Uterus (tissue), 4 donors: ENCODE measurements around the gene APOBEC3H. TPM values are rescaled to one million over a fixed set of nuclear protein-coding genes. Genes with fewer than 3 reads are reported as not detected.

Experiments
- DNase-seq, 2 donors: peaks; one replicate each; pipeline ENCODE4 v3.0.0-alpha.2; 2019 to 2020
- H3K27ac ChIP-seq, 2 donors: fragments of 200-600 bp; sonication (generic); 1 replicate in 1 of 2; 2 replicates in 1 of 2; pipeline ENCODE4 v1.5.1; 2016 to 2018
- H3K27me3 ChIP-seq, 2 donors: fragments of 200-600 bp; sonication (generic); one replicate each; pipeline ENCODE4 v1.5.1; 2018 to 2019; ENCODE audit warnings: control low read depth in 1 of 2
- H3K36me3 ChIP-seq, 2 donors: fragments of 200-600 bp; sonication (generic); one replicate each; pipeline ENCODE4 v1.5.1; 2019; ENCODE audit warnings: control low read depth in 1 of 2
- H3K4me1 ChIP-seq, 2 donors: fragments of 200-600 bp; sonication (generic); one replicate each; pipeline ENCODE4 v1.5.1; 2018 to 2019; ENCODE audit warnings: control low read depth in 1 of 2
- H3K4me3 ChIP-seq, 2 donors: fragments of 200-600 bp; sonication (generic); 1 replicate in 1 of 2; 2 replicates in 1 of 2; pipeline ENCODE4 v1.5.1; 2018 to 2019; ENCODE audit warnings: mild to moderate bottlenecking in 1 of 2
- H3K9me3 ChIP-seq, 2 donors: fragments of 200-600 bp; sonication (generic); one replicate each; pipeline ENCODE4 v1.5.1; 2019; ENCODE audit warnings: control low read depth in 1 of 2
- POLR2A ChIP-seq, 2 donors: fragments of 450-650 bp; IDR thresholded peaks; one replicate each; pipeline ENCODE4 v1.6.1; 2016; ENCODE audit warnings: antibody characterized with exemption in 2 of 2, mild to moderate bottlenecking in 1 of 2, moderate library complexity in 1 of 2
- intact Hi-C: fragments of 100-400 bp; cut with DNase I; formaldehyde crosslinking; loops from one replicate; pipeline ENCODE4 v1.15.1; 2023; ENCODE audit warnings: low total_unique reads
- total RNA-seq, 4 donors: library from RNA; depleted of rRNA in 3 of 4; stranded (reverse); fragments of >200 nt in 3 of 4; gene quantifications; one replicate each; pipeline versions ENCODE4 v1.1.0 to v1.2.4, GENCODE V29; 2014 to 2023
- TF ChIP-seq, protein P1 (sequence below), 4 experiments: fragments of 200-600 bp in 2 of 4; fragments of 450-650 bp in 2 of 4; sonication (generic) in 2 of 4; IDR thresholded peaks; one replicate each; pipeline ENCODE4 v1.5.1; 2016 to 2019; ENCODE audit warnings: antibody characterized with exemption in 4 of 4, mild to moderate bottlenecking in 2 of 4, moderate library complexity in 1 of 4
- donor health status: DM: yes; HTN: yes; CAD: no.

Gene APOBEC3H
- total RNA-seq, 4 donors from 2014 or later: 0.69 TPM; not detected in 3

DNA sequence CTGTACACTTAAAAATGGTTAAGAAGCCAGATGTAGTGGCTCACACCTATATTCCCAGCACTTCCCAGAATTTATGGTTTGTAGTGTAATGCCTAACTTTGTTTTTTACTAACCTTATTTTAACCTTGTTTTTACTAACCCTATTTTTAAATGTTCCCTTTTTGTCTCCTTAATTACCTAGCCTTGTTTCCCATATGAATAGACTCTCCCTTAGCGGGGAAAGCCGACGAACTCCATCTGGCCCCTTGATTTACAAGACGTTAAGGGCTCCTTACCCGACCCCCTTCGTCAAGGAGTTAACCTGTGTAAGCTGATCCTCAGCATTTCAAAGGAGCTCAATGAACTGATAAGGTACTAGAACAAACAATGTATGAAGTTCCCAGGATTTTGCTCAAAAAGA lies 17.1 kb downstream of the APOBEC3H start:
- Histone ChIP-seq H3K9me3 (no peaks in the 10 kb centered on the region), H3K27me3 (peaks cover 0 to 5% of the 10 kb centered on the region in 2 donors), H3K36me3 (no peaks in the 10 kb centered on the region), H3K27ac (no peak overlapping the region), H3K4me3 (no peak overlapping the region), H3K4me1 (no peaks in the 10 kb centered on the region)
- TF ChIP-seq POLR2A (IDR thresholded peaks at IDR 0.05): no peak
- TF ChIP-seq, protein P1, sequence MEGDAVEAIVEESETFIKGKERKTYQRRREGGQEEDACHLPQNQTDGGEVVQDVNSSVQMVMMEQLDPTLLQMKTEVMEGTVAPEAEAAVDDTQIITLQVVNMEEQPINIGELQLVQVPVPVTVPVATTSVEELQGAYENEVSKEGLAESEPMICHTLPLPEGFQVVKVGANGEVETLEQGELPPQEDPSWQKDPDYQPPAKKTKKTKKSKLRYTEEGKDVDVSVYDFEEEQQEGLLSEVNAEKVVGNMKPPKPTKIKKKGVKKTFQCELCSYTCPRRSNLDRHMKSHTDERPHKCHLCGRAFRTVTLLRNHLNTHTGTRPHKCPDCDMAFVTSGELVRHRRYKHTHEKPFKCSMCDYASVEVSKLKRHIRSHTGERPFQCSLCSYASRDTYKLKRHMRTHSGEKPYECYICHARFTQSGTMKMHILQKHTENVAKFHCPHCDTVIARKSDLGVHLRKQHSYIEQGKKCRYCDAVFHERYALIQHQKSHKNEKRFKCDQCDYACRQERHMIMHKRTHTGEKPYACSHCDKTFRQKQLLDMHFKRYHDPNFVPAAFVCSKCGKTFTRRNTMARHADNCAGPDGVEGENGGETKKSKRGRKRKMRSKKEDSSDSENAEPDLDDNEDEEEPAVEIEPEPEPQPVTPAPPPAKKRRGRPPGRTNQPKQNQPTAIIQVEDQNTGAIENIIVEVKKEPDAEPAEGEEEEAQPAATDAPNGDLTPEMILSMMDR (IDR thresholded peaks at IDR 0.05): no peak
- intact Hi-C loops: no loop called here
- DNase-seq: no peak

DNA sequence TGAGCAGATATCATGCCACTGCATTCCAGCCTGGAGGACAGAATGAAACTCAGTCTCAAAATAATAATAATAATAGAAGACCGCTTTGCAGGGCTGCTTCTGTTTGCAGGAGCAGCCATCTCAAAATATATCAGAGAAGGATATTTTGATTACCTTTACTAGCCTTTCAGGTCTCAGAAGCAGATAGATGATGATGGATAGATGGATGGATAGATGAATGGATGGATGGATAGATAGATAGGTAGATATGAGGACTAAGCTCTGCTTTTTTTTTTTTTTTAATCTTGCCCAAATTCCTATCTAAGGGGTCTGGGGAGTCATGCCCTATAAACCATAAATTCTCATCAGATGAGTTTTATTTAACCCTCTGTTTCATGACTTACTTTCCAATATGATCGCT lies 18.5 kb downstream of the APOBEC3H start:
- intact Hi-C loops: no loop called here

DNA sequence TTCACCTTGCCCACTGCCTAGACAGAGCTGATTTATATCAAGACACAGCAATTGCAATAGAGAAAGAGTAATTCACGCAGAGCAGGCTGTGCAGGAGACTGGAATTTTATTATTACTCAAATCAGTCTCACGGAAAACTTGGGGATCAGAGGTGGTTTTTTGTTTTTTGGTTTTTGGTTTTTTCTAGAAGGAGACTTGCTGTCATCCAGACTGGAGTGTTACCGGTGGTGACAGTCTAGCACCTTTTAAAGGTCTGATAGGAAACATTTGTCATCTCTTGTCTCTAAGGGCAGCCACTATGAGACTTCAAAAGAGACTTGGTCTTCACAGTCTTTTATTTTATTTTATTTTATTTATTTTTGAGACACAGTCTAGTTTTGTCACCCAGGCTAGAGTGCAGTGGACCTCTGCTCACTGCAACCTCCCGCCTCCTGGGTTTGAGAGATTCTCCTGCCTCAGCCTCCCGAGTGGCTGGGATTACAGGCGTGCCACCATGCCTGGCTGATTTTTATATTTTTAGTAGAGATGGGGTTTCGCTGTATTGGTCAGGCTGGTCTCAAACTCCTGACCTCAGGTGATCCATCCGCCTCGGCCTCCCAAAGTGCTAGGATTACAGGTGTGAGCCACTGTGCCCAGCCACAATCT lies 19.1 kb downstream of the APOBEC3H start:
- no peaks in the 10 kb centered on the region for H3K36me3 ChIP-seq
- intact Hi-C loops: no loop called here
- H3K4me1 ChIP-seq: no peaks in the 10 kb centered on the region
- H3K9me3 ChIP-seq: no peaks in the 10 kb centered on the region
- no peak for DNase-seq
- no peak overlapping the region for H3K4me3 ChIP-seq
- no peak overlapping the region for H3K27ac ChIP-seq
- peaks cover 0 to 5% of the 10 kb centered on the region in 2 donors for H3K27me3 ChIP-seq
- TF ChIP-seq POLR2A (IDR thresholded peaks at IDR 0.05): no peak
- TF ChIP-seq, protein P1 (IDR thresholded peaks at IDR 0.05): no peak

More for the DNA sequence above, 18.5 kb downstream of the APOBEC3H start:
- Histone ChIP-seq H3K4me1 (no peaks in the 10 kb centered on the region), H3K9me3 (no peaks in the 10 kb centered on the region), H3K4me3 (no peak overlapping the region), H3K27me3 (peaks cover 0 to 5% of the 10 kb centered on the region in 2 donors), H3K36me3 (no peaks in the 10 kb centered on the region), H3K27ac (no peak overlapping the region)
- TF ChIP-seq POLR2A (IDR thresholded peaks at IDR 0.05): no peak
- TF ChIP-seq, protein P1 (IDR thresholded peaks at IDR 0.05): no peak
- no peak for DNase-seq

DNA sequence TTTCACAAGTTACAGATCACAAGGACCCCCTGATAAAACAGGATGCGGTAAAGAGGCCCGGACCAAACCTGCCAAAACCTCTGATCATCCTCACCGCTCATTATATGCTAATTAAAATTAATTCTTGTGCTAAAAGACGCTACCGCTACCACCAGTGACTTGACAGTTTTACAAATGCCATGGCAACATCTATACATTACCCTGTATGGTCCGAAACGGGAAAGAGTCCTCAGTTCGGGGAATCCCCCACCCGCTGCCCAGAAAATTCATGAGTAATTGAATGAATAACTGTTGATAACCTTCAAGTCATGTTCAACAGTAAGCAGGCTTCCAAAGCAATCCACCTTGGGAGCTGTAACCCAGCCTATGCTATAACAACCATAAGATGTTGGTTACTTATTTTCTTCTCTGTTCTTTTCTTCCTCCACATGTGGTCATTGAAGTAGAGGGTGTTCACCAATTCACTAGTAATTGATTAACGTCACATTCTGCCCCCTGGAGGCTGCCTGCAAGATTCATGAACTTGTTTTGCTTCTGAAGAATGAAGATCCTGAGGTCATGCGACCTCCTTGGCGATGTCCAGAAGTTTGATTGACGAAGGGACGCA lies 20.6 kb downstream of the APOBEC3H start:
- no peak for DNase-seq
- no peaks in the 10 kb centered on the region for H3K9me3 ChIP-seq
- intact Hi-C loops: no loop called here
- H3K4me1 ChIP-seq: no peaks in the 10 kb centered on the region
- no peak for TF ChIP-seq POLR2A (IDR thresholded peaks at IDR 0.05)
- TF ChIP-seq, protein P1 (IDR thresholded peaks at IDR 0.05): peak in 2 of 4 experiments; percentile 23 to 32
- H3K36me3 ChIP-seq: no peaks in the 10 kb centered on the region
- H3K27me3 ChIP-seq: peaks cover 0 to 5% of the 10 kb centered on the region in 2 donors
- H3K4me3 ChIP-seq: no peak overlapping the region
- no peak overlapping the region for H3K27ac ChIP-seq

DNA sequence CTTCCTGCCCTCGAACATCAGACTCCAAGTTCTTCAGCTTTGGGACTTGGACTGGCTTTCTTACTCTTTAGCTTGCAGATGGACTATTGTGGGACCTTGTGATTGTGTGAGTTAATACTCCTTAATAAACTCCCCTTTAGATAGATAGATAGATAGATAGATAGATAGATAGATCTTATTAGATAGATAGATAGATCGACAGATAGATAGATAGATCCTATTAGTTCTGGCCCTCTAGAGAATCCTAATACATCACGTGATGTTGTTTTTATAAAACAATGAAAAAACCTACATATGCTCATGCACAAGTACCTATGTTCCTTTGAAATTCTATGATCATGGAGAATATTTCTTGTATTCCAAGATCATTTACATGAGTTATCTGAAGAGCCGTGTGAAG lies 23.9 kb downstream of the APOBEC3H start:
- no peak overlapping the region for H3K4me3 ChIP-seq
- H3K36me3 ChIP-seq: no peaks in the 10 kb centered on the region
- no peaks in the 10 kb centered on the region for H3K4me1 ChIP-seq
- no peaks in the 10 kb centered on the region for H3K9me3 ChIP-seq
- H3K27ac ChIP-seq: no peak overlapping the region
- intact Hi-C loops: loop anchor here (10.0 kb wide), 1 partner anchor 256 kb away; no protein-coding TSS in a partner anchor
- no peaks in the 10 kb centered on the region for H3K27me3 ChIP-seq
- no peak for DNase-seq
- no peak for TF ChIP-seq POLR2A (IDR thresholded peaks at IDR 0.05)
- TF ChIP-seq, protein P1 (IDR thresholded peaks at IDR 0.05): no peak
